GM19467 (cell line): Measurements from ENCODE around the gene YARS2.
"Not testable (repeated sequence)": the region's sequence is repeated elsewhere in the genome, so short reads cannot be mapped to it uniquely, and the experiment has no call there.

Experiments used
- ATAC-seq: cut with Tn5 transposase; IDR thresholded peaks from one replicate; pipeline ENCODE4 v1.9.1; 2021; ENCODE audit warnings: mild to moderate bottlenecking, moderate library complexity; ENCODE audit not compliant: unreplicated experiment

YARS2 gene

GRCh38 chr12:32753605-32754004 lies 2.1 kb downstream of the YARS2 start:
- no peak for ATAC-seq

DNA sequence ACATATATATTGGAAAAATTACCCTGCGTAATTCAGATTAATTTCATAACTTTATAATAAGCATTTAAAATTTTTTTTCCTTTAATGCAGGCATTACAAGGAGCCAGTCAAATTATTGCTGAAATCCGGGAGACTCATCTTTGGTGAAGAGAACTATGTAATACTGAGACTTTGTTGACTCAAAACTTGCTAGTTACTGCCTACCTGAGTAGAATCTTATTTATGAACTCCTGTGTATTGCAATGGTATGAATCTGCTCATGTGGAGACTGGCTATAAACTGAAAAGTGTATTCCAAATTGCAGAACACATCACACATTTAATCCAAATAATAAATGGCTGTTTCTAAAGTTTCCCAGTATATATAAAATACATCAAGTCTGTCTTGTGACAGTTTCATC lies 12.4 kb downstream of the YARS2 start:
- no peak for ATAC-seq

DNA sequence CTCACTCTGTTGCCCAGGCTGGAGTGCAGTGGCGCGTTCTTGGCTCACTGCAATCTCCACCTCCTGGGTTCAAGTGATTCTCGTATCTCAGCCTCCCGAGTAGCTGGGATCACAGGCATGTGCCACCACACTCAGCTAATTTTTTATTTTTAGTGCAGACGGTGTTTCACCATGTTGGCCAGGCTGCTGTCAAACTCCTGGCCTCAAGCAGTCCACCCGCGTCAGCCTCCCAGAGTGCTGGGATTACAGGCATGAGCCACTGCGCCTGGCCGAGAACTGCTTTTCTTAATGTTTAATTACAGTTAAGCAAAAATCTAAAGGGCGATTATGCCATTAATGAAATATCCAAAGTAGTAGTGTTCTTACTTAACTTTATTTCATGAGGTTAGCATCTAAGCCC lies 13.6 kb downstream of the YARS2 start:
- ATAC-seq: no peak

DNA sequence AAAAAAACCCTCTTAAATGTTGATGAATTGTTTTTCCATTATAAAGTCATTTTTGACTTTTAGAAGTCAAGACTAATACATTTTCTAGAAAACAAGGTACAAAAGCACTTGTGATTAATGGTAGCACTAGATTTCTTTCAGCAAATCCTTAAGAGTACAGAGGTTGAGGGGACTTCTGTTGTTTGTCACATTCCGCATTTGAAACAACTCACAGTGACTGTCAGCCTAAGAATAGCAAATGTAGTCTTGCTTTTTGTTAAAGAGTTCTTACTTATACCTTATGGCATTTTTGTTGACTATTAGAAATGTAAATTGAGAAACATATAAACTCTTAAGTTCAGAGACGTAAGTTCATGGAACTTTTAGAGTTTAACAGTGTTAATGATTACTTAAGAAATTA lies 16.4 kb downstream of the YARS2 start:
- no peak for ATAC-seq

DNA sequence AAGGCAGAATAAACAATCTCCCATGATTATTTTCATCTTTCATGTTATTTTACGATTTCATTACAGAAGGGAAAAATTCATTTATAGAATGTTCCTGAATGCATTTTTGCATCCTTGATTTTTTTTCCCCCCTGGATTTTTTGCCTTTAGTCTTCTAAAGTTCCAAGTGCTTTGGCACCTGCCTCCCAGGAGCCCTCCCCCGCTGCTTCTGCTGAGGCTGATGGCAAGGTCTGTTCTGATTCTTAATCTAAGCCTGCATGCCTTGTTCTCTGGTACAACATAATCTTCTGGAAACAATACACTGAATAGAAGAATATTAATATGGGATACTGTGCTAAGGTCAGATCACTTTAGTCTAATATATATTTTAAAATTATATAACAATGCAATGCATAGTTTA lies 18.0 kb downstream of the YARS2 start:
- no peak for ATAC-seq

GRCh38 chr12:32736445-32736844 lies 19.3 kb downstream of the YARS2 start:
- no peak for ATAC-seq

- no peak for ATAC-seq
Observed at GRCh38 chr12:32734952-32735351, 20.7 kb downstream of the YARS2 start.

- ATAC-seq: no peak
Observed at GRCh38 chr12:32727237-32727636, 28.5 kb downstream of the YARS2 start.

DNA sequence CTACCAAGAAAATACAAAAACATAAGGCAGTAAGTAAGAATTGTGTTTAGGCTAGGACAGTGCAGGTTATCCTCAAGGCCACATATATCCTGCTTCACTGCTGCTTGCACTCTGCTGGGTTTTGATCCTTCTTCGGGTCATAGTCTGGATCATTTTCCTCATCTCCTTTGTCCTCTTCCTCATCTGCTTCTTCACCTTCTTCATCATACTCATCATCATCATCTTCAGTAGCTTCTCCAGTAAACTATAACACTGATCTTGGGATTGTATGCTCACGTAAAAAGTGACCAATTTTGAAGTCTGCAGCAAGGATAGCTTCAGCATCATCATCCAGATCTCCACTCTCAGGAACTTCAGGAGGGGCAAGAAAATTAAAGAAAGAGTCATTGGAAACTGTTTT lies 29.4 kb downstream of the YARS2 start:
- ATAC-seq: no peak

DNA sequence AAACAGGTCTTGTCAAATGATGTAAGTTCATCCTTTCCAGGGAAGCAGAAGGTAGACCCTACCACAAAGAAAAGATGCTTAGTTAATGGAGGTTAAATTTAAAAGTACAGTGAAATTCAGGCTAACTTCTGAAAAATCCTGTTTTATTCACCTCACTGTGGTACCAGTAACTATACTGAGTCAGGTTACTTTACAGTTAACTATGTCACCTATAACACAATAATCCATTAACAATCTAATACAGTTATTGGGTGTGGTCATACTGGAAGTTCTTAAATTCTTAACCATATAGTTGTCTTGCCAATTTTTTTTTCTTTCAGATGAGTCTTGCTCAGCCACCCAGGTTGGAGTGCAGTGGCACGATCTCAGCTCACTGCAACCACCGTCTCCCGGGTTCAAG lies 30.4 kb downstream of the YARS2 start:
- ATAC-seq: not testable (repeated sequence)

- no peak for ATAC-seq
Observed at GRCh38 chr12:32718926-32719325, 36.8 kb downstream of the YARS2 start.

DNA sequence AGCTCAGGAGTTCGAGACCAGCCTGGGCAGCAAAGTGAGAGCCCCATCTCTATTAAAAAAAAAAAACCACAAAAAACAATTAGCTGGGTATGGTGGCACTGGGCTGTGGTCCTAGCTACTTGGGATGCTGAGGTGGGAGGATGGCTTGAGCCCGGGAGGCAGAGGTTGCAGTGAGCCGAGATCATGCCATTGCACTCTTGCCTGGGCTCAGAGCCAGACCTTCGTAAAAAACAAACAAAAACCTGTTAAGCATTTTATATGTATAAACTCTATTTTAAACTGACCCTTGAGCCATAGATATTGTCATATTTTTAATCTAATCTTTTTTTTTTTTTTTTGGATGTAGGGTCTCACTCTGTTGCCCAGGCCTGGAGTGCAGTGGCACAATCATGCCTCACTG lies 40.9 kb downstream of the YARS2 start:
- no peak for ATAC-seq

- no peak for ATAC-seq
Observed at GRCh38 chr12:32708926-32709325, 46.8 kb downstream of the YARS2 start.

GRCh38 chr12:32706335-32707024 lies 49.2 kb downstream of the YARS2 start:
- no peak for ATAC-seq

GRCh38 chr12:32705783-32706182 lies 49.9 kb downstream of the YARS2 start:
- no peak for ATAC-seq

GRCh38 chr12:32702946-32703345 lies 52.8 kb downstream of the YARS2 start:
- ATAC-seq: no peak

DNA sequence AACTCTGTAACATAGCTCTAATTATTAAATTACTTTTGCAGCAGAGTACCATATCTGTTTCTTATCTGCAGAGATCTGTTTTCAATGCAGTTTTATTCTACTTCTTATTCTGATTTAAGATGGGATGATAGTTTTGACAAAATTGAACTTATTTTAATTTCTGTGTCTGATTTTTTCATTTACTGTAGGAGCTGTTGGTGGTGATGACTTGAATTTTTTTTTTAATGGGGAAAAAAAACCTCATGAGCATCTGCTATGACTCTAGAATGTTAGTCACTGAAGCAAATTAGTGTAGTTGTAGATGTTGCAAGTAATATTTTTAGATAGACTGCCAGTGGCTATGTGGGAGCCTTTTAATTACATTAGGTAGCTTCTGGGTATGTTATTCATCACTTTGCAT lies 53.2 kb downstream of the YARS2 start:
- no peak for ATAC-seq

DNA sequence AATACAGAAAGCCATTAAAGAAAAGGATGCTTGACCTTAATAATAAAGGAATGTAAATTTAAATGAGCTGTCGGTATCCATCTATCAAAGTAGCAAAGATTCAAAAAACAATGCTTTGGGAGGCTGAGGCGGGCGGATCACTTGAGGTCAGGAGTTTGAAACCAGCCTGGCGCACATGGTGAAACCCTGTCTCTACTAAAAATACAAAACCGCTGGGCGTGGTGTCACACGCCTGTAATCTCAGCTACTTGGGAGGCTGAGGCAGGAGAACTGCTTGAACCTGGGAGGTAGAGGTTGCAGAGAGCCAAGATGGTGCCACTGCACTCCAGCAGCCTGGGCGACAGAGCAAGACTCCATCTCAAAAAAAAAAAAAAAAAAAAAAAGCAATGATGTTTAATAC lies 56.3 kb downstream of the YARS2 start:
- ATAC-seq: not testable (repeated sequence)

- ATAC-seq: no peak
Observed at GRCh38 chr12:32698285-32698684, 57.4 kb downstream of the YARS2 start.

DNA sequence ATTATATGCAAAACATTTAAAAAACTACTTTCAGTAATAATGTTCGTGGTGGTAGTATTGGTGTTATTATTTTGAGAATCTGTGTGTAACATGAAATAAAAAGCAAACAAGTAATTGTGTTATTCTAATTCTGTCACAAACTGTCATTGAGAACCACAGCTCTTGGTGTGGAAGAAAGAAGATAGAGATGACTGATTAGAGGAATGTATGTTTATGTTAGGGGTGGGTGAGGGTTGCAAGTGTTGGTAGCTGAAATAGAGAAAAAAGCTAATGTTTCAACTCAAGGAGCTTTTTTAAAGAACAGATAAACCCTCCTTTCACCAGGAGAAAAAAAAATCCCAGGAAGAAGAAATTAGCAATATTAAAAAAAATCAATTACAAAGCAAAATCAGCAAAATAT lies 58.3 kb downstream of the YARS2 start:
- no peak for ATAC-seq
